GM13976 (cell line): ENCODE measurements around the gene WNT7B.

Source experiments
- DNase-seq: peaks from one replicate; pipeline ENCODE4 v3.0.0; 2012; ENCODE audit warnings: low spot score
- in situ Hi-C: fragments of 300-500 bp; cut with MboI; formaldehyde crosslinking; loops from one replicate; pipeline ENCODE4 v1.12.0; 2022; ENCODE audit warnings: low sequenced_read_pairs, mixed read lengths, inconsistent platforms; ENCODE audit not compliant: unreplicated experiment
- TF ChIP-seq, protein P1 (sequence below): IDR thresholded peaks from 2 replicates; pipeline ENCODE4 v1.5.1; 2012; ENCODE audit warnings: borderline replicate concordance, mild to moderate bottlenecking; ENCODE audit not compliant: insufficient read depth; ENCODE audit errors: extremely low read depth, missing control alignments, control extremely low read depth

WNT7B gene

DNA sequence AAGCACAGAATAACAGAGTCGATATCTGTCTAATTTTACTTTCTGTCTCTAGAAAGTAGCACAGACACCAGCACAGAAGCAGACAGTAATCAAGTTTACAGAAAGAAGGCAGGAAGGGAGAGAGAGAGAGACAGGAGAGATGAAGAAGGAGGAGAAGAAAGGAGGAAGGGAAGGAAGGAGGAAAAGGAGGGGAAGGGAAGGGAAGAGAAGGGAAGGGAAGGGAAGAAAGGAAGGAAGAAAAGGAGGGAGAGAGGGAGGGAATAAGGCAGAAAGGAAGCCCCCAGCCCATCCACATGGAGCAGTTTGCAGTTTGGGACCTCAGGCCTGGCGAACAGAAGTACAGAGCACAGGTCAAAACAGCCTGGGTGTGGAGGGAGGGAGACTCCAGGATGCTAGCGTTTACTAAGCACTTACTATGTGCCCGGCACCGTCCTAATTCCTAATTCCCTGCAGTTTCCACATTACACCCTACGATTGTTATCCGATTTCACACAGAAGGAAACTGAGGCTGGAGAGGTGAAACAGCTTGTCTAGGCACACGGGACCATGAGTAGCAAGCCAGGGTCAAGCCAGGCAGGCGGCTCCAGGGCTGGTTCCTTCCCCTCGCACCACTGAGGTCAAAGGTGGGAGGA, 46.0 kb upstream of the WNT7B start:
- TF ChIP-seq, protein P1, sequence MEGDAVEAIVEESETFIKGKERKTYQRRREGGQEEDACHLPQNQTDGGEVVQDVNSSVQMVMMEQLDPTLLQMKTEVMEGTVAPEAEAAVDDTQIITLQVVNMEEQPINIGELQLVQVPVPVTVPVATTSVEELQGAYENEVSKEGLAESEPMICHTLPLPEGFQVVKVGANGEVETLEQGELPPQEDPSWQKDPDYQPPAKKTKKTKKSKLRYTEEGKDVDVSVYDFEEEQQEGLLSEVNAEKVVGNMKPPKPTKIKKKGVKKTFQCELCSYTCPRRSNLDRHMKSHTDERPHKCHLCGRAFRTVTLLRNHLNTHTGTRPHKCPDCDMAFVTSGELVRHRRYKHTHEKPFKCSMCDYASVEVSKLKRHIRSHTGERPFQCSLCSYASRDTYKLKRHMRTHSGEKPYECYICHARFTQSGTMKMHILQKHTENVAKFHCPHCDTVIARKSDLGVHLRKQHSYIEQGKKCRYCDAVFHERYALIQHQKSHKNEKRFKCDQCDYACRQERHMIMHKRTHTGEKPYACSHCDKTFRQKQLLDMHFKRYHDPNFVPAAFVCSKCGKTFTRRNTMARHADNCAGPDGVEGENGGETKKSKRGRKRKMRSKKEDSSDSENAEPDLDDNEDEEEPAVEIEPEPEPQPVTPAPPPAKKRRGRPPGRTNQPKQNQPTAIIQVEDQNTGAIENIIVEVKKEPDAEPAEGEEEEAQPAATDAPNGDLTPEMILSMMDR: no peak
- in situ Hi-C loops: loop anchor here (25.0 kb wide), 1 partner anchor 289 kb away; no protein-coding TSS in a partner anchor
- no peak for DNase-seq

DNA sequence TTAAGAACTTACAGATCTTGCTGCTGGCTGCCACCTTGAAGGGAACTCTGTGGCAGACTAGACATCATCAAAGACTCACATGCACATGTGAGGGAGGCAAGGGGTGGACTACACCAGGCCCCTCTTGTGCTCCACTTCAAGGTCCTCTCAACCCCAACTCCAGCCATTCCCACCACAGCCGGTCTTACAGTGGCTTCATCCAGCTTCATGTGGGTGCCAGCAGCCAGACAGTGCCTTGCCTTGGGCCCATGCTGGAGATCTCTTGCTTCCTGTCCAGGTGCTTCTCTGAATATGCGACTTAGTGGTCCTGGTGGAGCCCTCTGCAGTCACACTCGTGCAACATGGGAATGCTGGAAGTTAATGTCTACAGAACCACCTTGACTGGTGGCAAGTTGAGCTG, 44.6 kb upstream of the WNT7B start:
- in situ Hi-C loops: loop anchor here (25.0 kb wide), 1 partner anchor 291 kb away; no protein-coding TSS in a partner anchor
- TF ChIP-seq, protein P1: no peak
- no peak for DNase-seq

DNA sequence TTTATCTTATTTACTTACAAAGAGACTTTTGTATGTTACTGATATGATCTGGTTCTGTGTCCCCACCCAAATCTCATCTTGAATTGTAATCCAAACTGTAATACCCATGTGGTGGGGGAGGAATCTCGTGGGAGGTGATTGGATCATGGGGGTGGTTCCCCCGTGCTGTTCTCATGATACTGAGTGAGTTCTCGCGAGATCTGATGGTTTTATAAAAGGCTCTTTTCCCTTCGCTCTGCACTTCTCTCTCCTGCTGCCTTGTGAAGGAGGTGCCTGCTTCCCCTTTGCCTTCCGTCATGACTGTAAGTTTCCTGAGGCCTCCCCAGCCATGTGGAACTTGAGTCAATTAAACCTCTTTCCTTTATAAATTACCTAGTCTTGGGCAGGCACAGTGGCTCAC, 42.4 kb upstream of the WNT7B start:
- TF ChIP-seq, protein P1: no peak
- in situ Hi-C loops: loop anchor here (25.0 kb wide), 1 partner anchor 293 kb away; no protein-coding TSS in a partner anchor
- DNase-seq: no peak

DNA sequence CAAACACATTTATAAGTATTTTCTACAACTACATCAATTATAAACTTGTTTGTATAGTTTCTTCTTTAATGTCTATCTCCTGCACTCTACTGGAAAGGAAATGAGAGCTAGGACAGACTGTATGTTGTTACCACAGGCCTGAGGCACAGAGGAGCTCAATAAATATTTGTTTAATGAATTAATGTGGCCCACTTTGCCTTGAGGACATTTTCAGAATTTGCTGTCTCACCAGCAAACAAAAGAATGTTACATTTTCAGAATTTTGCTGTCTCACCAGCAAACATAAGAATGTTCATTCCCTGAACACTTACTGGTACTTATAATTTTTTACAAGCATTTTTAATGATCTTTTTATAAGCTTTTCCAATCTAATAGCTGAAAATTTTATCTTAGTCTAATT, 41.9 kb upstream of the WNT7B start:
- DNase-seq: no peak
- TF ChIP-seq, protein P1: no peak
- in situ Hi-C loops: loop anchor here (25.0 kb wide), 1 partner anchor 293 kb away; no protein-coding TSS in a partner anchor

DNA sequence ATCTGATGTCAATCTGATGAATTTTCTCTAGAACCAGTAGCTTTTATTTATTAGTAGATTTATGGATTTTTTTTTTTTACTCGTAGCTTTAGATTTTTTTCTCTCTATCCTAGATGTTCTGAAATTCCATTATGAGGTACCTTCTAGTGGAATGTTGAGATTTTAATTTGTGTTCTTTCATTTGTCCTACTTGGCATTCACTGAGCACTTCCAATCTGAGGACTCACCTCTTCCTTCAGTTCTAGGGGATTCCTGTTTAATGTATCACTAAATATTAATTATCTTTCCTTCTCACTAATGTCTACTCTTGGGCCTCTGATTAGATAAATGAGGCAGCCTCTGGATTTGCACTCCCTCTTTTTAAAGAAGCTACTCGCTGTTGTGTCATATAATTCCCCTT, 40.2 kb upstream of the WNT7B start:
- in situ Hi-C loops: loop anchor here (25.0 kb wide), 1 partner anchor 295 kb away; no protein-coding TSS in a partner anchor
- DNase-seq: no peak

DNA sequence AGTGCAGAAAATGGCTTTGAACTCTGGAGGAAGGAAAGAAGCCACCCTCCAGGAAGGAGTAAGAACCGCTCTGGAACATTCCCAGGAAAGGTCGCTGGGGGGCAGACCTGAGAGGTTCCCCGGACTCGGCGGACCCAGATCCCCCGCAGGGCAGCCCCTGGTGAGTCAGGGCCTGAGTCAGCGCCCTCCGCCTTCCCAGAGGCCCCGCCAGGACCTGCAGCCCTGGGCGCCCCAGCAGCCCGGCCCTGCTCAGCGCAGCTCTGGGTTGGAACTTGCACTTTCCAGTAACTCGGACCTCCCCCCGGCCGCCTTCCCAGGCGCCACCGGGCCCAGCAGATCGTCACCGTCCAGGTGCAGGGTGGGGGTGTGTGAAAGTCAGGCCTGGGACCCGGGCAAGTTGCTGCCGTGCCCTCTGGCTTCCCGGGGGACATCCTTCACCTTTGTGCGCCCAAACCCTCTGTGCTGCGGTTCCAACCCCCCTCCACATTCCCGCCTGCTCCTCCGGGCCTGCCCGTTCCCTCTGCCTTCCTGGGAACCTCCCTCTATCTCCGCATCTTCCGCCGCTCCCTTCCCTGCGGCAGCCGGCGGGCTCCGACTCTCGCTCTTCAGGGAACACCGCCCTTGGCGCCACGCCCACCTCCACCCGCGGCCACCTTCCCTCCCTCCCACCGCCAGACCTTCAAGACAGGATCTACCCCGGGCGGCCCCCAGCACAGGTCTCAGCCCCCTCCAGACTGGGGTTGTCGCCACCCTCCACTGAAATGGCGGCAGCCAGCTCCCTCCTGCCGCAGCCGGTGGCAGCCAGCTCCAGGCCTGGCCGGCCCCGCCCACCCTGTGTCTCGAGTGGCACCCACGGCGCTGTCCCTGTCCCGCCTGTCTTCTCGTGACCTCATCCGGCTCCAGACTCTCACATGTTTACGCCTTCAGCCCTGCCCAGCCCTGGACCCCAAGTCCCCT, 36.8 kb upstream of the WNT7B start:
- TF ChIP-seq, protein P1: peak; percentile 70
- in situ Hi-C loops: loop anchor here (25.0 kb wide), 1 partner anchor 299 kb away; no protein-coding TSS in a partner anchor
- DNase-seq: peak; percentile 94

More for the DNA sequence above, 40.2 kb upstream of the WNT7B start:
- TF ChIP-seq, protein P1: no peak
